ENCODE results near the gene DCHS2. TPM values are rescaled to one million over a fixed set of nuclear protein-coding genes. Genes with fewer than 3 reads are reported as not detected.

Gene DCHS2
- total and polyA plus RNA-seq, 2 experiments from 2014 or later = 0.21 to 7.6 TPM

DNA sequence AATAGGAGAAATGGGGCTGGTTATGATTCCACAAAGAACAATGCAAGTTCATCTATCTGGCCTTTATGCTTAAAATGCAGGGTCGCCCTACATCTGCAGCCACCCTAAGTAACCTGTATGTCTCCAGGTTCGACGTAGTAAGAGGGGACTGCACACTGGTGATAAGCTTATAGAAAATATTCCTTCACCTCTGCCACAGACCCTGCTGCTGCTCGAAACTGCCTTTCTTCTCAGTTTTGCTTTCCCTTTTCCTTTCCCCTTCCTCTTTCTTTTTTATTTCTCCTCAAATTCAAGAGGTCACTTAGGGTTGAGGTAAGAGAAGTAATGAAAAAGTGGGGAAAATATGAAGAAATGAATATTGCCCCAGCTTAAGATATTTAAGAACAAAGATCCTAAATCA is 123.5 kb downstream of the DCHS2 start:
- Histone ChIP-seq H4K20me1 (replicated peaks; ENCODE audit: insufficient read depth) (no peaks in the 10 kb centered on the region), H3K36me3 (ENCODE audit: insufficient read depth) (no peaks in the 10 kb centered on the region), H3K27me3 (ENCODE audit: insufficient read depth) (no peaks in the 10 kb centered on the region), H3K4me3 (no peak overlapping the region), H3F3A (replicated peaks; ENCODE audit: low read depth) (no peaks in the 10 kb centered on the region), H3K9me2 (ENCODE audit: insufficient read depth) (no peaks in the 10 kb centered on the region), H3K27ac (ENCODE audit: low read depth) (no peak overlapping the region), H3K79me2 (replicated peaks; ENCODE audit: insufficient read depth) (no peaks in the 10 kb centered on the region), H3K4me1 (ENCODE audit: insufficient read depth) (peaks cover 8% of the 10 kb centered on the region; the same call in 1 of the 2 replicates), H2AFZ (0 out of 2 replicates have a peak overlapping the region, but pooled peaks have one; percentile 18), H3K4me2 (no peak overlapping the region)
- ATAC-seq (no peak), DNase-seq (ENCODE audit: low spot score) (no peak)
- Mint-ChIP-seq H3K27ac (no peak overlapping the region), H3K27me3 (ENCODE audit: insufficient read depth, low read depth, poor library complexity) (peaks cover 2% of the 10 kb centered on the region), H3K36me3 (ENCODE audit: low read depth) (no peaks in the 10 kb centered on the region), H3K4me3 (no peak overlapping the region), H3K9me3 (no peaks in the 10 kb centered on the region), H3K4me1 (peaks cover 17% of the 10 kb centered on the region)
- no peak for TF ChIP-seq ZNF331 (CRISPR knock-in tag; IDR thresholded peaks at IDR 0.05; ENCODE audit: low read depth)
- TF ChIP-seq JUNB (IDR thresholded peaks at IDR 0.05; ENCODE audit: unreplicated experiment) = no peak
- no peak for TF ChIP-seq ZNF114 (CRISPR knock-in tag; IDR thresholded peaks at IDR 0.05)
- TF ChIP-seq CREB1 (CRISPR knock-in tag; IDR thresholded peaks at IDR 0.05; ENCODE audit: low read depth) = no peak
- TF ChIP-seq NANOG (IDR thresholded peaks at IDR 0.05; ENCODE audit: borderline replicate concordance) = no peak
- TF ChIP-seq, protein P1, sequence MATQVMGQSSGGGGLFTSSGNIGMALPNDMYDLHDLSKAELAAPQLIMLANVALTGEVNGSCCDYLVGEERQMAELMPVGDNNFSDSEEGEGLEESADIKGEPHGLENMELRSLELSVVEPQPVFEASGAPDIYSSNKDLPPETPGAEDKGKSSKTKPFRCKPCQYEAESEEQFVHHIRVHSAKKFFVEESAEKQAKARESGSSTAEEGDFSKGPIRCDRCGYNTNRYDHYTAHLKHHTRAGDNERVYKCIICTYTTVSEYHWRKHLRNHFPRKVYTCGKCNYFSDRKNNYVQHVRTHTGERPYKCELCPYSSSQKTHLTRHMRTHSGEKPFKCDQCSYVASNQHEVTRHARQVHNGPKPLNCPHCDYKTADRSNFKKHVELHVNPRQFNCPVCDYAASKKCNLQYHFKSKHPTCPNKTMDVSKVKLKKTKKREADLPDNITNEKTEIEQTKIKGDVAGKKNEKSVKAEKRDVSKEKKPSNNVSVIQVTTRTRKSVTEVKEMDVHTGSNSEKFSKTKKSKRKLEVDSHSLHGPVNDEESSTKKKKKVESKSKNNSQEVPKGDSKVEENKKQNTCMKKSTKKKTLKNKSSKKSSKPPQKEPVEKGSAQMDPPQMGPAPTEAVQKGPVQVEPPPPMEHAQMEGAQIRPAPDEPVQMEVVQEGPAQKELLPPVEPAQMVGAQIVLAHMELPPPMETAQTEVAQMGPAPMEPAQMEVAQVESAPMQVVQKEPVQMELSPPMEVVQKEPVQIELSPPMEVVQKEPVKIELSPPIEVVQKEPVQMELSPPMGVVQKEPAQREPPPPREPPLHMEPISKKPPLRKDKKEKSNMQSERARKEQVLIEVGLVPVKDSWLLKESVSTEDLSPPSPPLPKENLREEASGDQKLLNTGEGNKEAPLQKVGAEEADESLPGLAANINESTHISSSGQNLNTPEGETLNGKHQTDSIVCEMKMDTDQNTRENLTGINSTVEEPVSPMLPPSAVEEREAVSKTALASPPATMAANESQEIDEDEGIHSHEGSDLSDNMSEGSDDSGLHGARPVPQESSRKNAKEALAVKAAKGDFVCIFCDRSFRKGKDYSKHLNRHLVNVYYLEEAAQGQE (IDR thresholded peaks at IDR 0.05; ENCODE audit: unreplicated experiment) = no peak
- TF ChIP-seq EZH2 (IDR thresholded peaks at IDR 0.05; ENCODE audit: low read depth, unreplicated experiment) = no peak
- TF ChIP-seq STAT1 (IDR thresholded peaks at IDR 0.05; ENCODE audit: unreplicated experiment) = no peak
- TF ChIP-seq, protein P2, sequence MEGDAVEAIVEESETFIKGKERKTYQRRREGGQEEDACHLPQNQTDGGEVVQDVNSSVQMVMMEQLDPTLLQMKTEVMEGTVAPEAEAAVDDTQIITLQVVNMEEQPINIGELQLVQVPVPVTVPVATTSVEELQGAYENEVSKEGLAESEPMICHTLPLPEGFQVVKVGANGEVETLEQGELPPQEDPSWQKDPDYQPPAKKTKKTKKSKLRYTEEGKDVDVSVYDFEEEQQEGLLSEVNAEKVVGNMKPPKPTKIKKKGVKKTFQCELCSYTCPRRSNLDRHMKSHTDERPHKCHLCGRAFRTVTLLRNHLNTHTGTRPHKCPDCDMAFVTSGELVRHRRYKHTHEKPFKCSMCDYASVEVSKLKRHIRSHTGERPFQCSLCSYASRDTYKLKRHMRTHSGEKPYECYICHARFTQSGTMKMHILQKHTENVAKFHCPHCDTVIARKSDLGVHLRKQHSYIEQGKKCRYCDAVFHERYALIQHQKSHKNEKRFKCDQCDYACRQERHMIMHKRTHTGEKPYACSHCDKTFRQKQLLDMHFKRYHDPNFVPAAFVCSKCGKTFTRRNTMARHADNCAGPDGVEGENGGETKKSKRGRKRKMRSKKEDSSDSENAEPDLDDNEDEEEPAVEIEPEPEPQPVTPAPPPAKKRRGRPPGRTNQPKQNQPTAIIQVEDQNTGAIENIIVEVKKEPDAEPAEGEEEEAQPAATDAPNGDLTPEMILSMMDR (conservative IDR thresholded peaks at IDR 0.05; ENCODE audit: low read depth in 2 of 2) = no peak
- no peak for TF ChIP-seq POLR2AphosphoS5 (IDR thresholded peaks at IDR 0.05; ENCODE audit: low read depth)
- TF ChIP-seq, protein P3, sequence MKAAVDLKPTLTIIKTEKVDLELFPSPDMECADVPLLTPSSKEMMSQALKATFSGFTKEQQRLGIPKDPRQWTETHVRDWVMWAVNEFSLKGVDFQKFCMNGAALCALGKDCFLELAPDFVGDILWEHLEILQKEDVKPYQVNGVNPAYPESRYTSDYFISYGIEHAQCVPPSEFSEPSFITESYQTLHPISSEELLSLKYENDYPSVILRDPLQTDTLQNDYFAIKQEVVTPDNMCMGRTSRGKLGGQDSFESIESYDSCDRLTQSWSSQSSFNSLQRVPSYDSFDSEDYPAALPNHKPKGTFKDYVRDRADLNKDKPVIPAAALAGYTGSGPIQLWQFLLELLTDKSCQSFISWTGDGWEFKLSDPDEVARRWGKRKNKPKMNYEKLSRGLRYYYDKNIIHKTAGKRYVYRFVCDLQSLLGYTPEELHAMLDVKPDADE (IDR thresholded peaks at IDR 0.05) = no peak
- TF ChIP-seq EZH2phosphoT487 (IDR thresholded peaks at IDR 0.05; ENCODE audit: unreplicated experiment) = no peak
- TF ChIP-seq, protein P4, sequence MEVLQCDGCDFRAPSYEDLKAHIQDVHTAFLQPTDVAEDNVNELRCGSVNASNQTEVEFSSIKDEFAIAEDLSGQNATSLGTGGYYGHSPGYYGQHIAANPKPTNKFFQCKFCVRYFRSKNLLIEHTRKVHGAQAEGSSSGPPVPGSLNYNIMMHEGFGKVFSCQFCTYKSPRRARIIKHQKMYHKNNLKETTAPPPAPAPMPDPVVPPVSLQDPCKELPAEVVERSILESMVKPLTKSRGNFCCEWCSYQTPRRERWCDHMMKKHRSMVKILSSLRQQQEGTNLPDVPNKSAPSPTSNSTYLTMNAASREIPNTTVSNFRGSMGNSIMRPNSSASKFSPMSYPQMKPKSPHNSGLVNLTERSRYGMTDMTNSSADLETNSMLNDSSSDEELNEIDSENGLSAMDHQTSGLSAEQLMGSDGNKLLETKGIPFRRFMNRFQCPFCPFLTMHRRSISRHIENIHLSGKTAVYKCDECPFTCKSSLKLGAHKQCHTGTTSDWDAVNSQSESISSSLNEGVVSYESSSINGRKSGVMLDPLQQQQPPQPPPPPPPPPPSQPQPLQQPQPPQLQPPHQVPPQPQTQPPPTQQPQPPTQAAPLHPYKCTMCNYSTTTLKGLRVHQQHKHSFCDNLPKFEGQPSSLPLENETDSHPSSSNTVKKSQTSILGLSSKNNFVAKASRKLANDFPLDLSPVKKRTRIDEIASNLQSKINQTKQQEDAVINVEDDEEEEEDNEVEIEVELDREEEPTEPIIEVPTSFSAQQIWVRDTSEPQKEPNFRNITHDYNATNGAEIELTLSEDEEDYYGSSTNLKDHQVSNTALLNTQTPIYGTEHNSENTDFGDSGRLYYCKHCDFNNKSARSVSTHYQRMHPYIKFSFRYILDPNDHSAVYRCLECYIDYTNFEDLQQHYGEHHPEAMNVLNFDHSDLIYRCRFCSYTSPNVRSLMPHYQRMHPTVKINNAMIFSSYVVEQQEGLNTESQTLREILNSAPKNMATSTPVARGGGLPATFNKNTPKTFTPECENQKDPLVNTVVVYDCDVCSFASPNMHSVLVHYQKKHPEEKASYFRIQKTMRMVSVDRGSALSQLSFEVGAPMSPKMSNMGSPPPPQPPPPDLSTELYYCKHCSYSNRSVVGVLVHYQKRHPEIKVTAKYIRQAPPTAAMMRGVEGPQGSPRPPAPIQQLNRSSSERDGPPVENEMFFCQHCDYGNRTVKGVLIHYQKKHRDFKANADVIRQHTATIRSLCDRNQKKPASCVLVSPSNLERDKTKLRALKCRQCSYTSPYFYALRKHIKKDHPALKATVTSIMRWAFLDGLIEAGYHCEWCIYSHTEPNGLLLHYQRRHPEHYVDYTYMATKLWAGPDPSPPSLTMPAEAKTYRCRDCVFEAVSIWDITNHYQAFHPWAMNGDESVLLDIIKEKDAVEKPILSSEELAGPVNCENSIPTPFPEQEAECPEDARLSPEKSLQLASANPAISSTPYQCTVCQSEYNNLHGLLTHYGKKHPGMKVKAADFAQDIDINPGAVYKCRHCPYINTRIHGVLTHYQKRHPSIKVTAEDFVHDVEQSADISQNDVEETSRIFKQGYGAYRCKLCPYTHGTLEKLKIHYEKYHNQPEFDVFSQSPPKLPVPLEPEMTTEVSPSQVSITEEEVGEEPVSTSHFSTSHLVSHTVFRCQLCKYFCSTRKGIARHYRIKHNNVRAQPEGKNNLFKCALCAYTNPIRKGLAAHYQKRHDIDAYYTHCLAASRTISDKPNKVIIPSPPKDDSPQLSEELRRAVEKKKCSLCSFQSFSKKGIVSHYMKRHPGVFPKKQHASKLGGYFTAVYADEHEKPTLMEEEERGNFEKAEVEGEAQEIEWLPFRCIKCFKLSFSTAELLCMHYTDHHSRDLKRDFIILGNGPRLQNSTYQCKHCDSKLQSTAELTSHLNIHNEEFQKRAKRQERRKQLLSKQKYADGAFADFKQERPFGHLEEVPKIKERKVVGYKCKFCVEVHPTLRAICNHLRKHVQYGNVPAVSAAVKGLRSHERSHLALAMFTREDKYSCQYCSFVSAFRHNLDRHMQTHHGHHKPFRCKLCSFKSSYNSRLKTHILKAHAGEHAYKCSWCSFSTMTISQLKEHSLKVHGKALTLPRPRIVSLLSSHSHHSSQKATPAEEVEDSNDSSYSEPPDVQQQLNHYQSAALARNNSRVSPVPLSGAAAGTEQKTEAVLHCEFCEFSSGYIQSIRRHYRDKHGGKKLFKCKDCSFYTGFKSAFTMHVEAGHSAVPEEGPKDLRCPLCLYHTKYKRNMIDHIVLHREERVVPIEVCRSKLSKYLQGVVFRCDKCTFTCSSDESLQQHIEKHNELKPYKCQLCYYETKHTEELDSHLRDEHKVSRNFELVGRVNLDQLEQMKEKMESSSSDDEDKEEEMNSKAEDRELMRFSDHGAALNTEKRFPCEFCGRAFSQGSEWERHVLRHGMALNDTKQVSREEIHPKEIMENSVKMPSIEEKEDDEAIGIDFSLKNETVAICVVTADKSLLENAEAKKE (CRISPR knock-in tag; IDR thresholded peaks at IDR 0.05) = no peak

All from GM23338 (cell line).